ENCODE measurements around the gene CCSER1.

CCSER1 gene

DNA sequence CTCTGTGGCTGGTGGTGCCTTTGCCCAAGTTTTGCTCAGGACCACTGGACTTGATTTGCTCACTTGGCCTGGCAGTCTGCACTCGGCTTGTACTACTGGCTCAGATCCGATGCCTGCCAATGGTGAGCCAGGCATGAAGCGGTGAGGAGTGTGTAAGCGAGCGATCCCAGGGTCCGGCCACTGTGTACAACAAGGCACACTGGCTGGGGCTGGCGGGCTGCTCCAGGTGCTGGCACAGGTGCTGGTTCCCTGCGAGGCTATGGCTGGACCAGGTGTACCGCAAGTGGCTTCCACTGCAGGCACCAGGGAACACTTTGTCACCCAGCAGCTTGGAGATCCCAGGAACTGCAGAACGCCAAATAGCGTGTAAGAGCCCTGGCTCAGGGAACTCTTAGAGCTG is 329.7 kb downstream of the CCSER1 start:
- Histone ChIP-seq H3K79me2 (ENCODE audit: insufficient read depth, low read length) (no peaks in the 10 kb centered on the region), H3K4me1 (ENCODE audit: insufficient read depth, low read length) (no peaks in the 10 kb centered on the region), H3K4me2 (ENCODE audit: insufficient read depth, low read length) (no peak overlapping the region), H4K20me1 (ENCODE audit: insufficient read depth, low read length) (no peaks in the 10 kb centered on the region), H3K9me3 (ENCODE audit: insufficient read depth, low read length, severe bottlenecking) (peaks cover 6% of the 10 kb centered on the region), H3K9ac (ENCODE audit: low read depth, low read length) (no peak overlapping the region), H3K36me3 (ENCODE audit: insufficient read depth, low read length) (no peaks in the 10 kb centered on the region), H2AFZ (ENCODE audit: low read depth, low read length) (no peak overlapping the region), H3K4me3 (ENCODE audit: low read depth in 1 of 2, low read length in 2 of 2) (no peak overlapping the region), H3K27me3 (ENCODE audit: insufficient read depth, low read length, poor library complexity) (no peaks in the 10 kb centered on the region), H3K27ac (ENCODE audit: low read length) (no peak overlapping the region)
- TF ChIP-seq EZH2 (IDR thresholded peaks at IDR 0.05; ENCODE audit: borderline replicate concordance, low read depth, low read length, severe bottlenecking) (no peak), CTCF (IDR thresholded peaks at IDR 0.05; ENCODE audit: borderline replicate concordance, extremely low read depth, low read length, poor library complexity, severe bottlenecking) (no peak)
- DNase-seq (no peak), ATAC-seq (ENCODE audit: insufficient read depth, low read depth) (no peak)

- no peak for TF ChIP-seq CTCF (IDR thresholded peaks at IDR 0.05; ENCODE audit: borderline replicate concordance, extremely low read depth, low read length, poor library complexity, severe bottlenecking)
- H3K4me2 ChIP-seq (ENCODE audit: insufficient read depth, low read length) = no peak overlapping the region
- H2AFZ ChIP-seq (ENCODE audit: low read depth, low read length) = no peak overlapping the region
- H3K79me2 ChIP-seq (ENCODE audit: insufficient read depth, low read length) = no peaks in the 10 kb centered on the region
- H3K9me3 ChIP-seq (ENCODE audit: insufficient read depth, low read length, severe bottlenecking) = peaks cover 6% of the 10 kb centered on the region
- H3K4me1 ChIP-seq (ENCODE audit: insufficient read depth, low read length) = no peaks in the 10 kb centered on the region
- no peaks in the 10 kb centered on the region for H3K27me3 ChIP-seq (ENCODE audit: insufficient read depth, low read length, poor library complexity)
- H3K27ac ChIP-seq (ENCODE audit: low read length) = no peak overlapping the region
- DNase-seq (no peak), ATAC-seq (ENCODE audit: insufficient read depth, low read depth) (no peak)
- H3K4me3 ChIP-seq (ENCODE audit: low read depth in 1 of 2, low read length in 2 of 2) = no peak overlapping the region
- no peaks in the 10 kb centered on the region for H3K36me3 ChIP-seq (ENCODE audit: insufficient read depth, low read length)
- H3K9ac ChIP-seq (ENCODE audit: low read depth, low read length) = no peak overlapping the region
- H4K20me1 ChIP-seq (ENCODE audit: insufficient read depth, low read length) = no peaks in the 10 kb centered on the region
Measured at GRCh38 chr4:90457817-90458216, 330.6 kb downstream of the CCSER1 start.

GRCh38 chr4:90458576-90458975 is 331.4 kb downstream of the CCSER1 start:
- Histone ChIP-seq H2AFZ (ENCODE audit: low read depth, low read length) (no peak overlapping the region), H3K4me1 (ENCODE audit: insufficient read depth, low read length) (no peaks in the 10 kb centered on the region), H3K27ac (ENCODE audit: low read length) (no peak overlapping the region), H3K9me3 (ENCODE audit: insufficient read depth, low read length, severe bottlenecking) (peaks cover 6% of the 10 kb centered on the region), H3K36me3 (ENCODE audit: insufficient read depth, low read length) (no peaks in the 10 kb centered on the region), H3K4me3 (ENCODE audit: low read depth in 1 of 2, low read length in 2 of 2) (no peak overlapping the region), H4K20me1 (ENCODE audit: insufficient read depth, low read length) (no peaks in the 10 kb centered on the region), H3K4me2 (ENCODE audit: insufficient read depth, low read length) (no peak overlapping the region), H3K27me3 (ENCODE audit: insufficient read depth, low read length, poor library complexity) (no peaks in the 10 kb centered on the region), H3K9ac (ENCODE audit: low read depth, low read length) (no peak overlapping the region), H3K79me2 (ENCODE audit: insufficient read depth, low read length) (no peaks in the 10 kb centered on the region)
- TF ChIP-seq EZH2 (IDR thresholded peaks at IDR 0.05; ENCODE audit: borderline replicate concordance, low read depth, low read length, severe bottlenecking) = no peak
- DNase-seq = no peak
- ATAC-seq (ENCODE audit: insufficient read depth, low read depth) = no peak

GRCh38 chr4:90474484-90474883 is 347.3 kb downstream of the CCSER1 start:
- Histone ChIP-seq H3K9me3 (ENCODE audit: insufficient read depth, low read length, severe bottlenecking) (no peaks in the 10 kb centered on the region), H3K4me1 (ENCODE audit: insufficient read depth, low read length) (no peaks in the 10 kb centered on the region), H3K79me2 (ENCODE audit: insufficient read depth, low read length) (no peaks in the 10 kb centered on the region), H3K27ac (ENCODE audit: low read length) (no peak overlapping the region), H2AFZ (ENCODE audit: low read depth, low read length) (no peak overlapping the region), H3K9ac (ENCODE audit: low read depth, low read length) (no peak overlapping the region), H3K36me3 (ENCODE audit: insufficient read depth, low read length) (no peaks in the 10 kb centered on the region), H3K4me3 (ENCODE audit: low read depth in 1 of 2, low read length in 2 of 2) (no peak overlapping the region), H4K20me1 (ENCODE audit: insufficient read depth, low read length) (no peaks in the 10 kb centered on the region), H3K27me3 (ENCODE audit: insufficient read depth, low read length, poor library complexity) (no peaks in the 10 kb centered on the region), H3K4me2 (ENCODE audit: insufficient read depth, low read length) (no peak overlapping the region)
- no peak for ATAC-seq (ENCODE audit: insufficient read depth, low read depth)
- TF ChIP-seq EZH2 (IDR thresholded peaks at IDR 0.05; ENCODE audit: borderline replicate concordance, low read depth, low read length, severe bottlenecking) = no peak
- TF ChIP-seq CTCF (IDR thresholded peaks at IDR 0.05; ENCODE audit: borderline replicate concordance, extremely low read depth, low read length, poor library complexity, severe bottlenecking) = no peak
- no peak for DNase-seq
